GM12878 (cell line): ENCODE measurements around the gene TRPC4. TPM values are rescaled to one million over a fixed set of nuclear protein-coding genes. Genes with fewer than 3 reads are reported as not detected.

Source experiments
- ATAC-seq: fragments of 200-7000 bp; cut with Tn5 transposase; 3 replicates; pipeline ENCODE4 v1.9.1; 2020; ENCODE audit warnings: mild to moderate bottlenecking, moderate library complexity
- BruUV-seq: library from RNA; stranded (reverse); fragments of 400-500 nt; replicated peaks from 2 replicates; lab custom pipeline; 2021; lab: Mats Ljungman, UMichigan
- CTCF ChIA-PET: fragments of 300-600 bp; sonication (Branson Sonifier 250); formaldehyde crosslinking; extraction: SDS; loops from one replicate; lab custom pipeline; 2021; ENCODE audit warnings: inconsistent platforms; lab: Yijun Ruan, JAX
- POLR2A ChIA-PET: fragments of 350-600 bp; formaldehyde crosslinking; extraction: SDS; loops from one replicate; lab custom pipeline; 2021; ENCODE audit warnings: inconsistent platforms; lab: Charles Lee
- RAD21 ChIA-PET: fragments of 300-600 bp; sonication (Branson Sonifier 250); formaldehyde crosslinking; loops from one replicate; lab custom pipeline; 2023; ENCODE audit warnings: antibody characterized with exemption; ENCODE audit not compliant: unreplicated experiment; lab: Charles Lee
- SMC1A ChIA-PET: fragments of 300-600 bp; sonication (Branson Sonifier 250); formaldehyde crosslinking; loops from one replicate; lab custom pipeline; 2023; ENCODE audit not compliant: unreplicated experiment, uncharacterized antibody; lab: Charles Lee
- DNase-seq: peaks from one replicate; pipeline ENCODE4 v3.0.0-alpha.2; 2011; ENCODE audit warnings: low read depth, low spot score
- FAIRE-seq: peaks from 3 replicates; lab custom pipeline; 2011; peaks lifted over from hg19 to GRCh38; lab: Jason Lieb, UNC
- H2AFZ ChIP-seq: 2 replicates; pipeline ENCODE4 v1.6.0; 2011; ENCODE audit warnings: low read depth, low read length, control low read depth; ENCODE audit not compliant: control insufficient read depth
- H3K27ac ChIP-seq: 2 replicates; pipeline ENCODE4 v1.5.1; 2011; ENCODE audit warnings: control low read depth; ENCODE audit not compliant: control insufficient read depth, insufficient read depth
- H3K27me3 ChIP-seq, 2 experiments: replicated peaks in 1 of 2; 2 replicates each; pipeline versions ENCODE4 v1.6.0 to v1.6.1; 2011; ENCODE audit warnings: low read length in 1 of 2; ENCODE audit not compliant: control insufficient read depth in 2 of 2, insufficient read depth in 2 of 2
- H3K36me3 ChIP-seq, 2 experiments: 2 replicates each; pipeline ENCODE4 v1.5.1; 2011; ENCODE audit warnings: low read length in 1 of 2; ENCODE audit not compliant: control insufficient read depth in 2 of 2, insufficient read depth in 2 of 2
- H3K4me1 ChIP-seq: 2 replicates; pipeline ENCODE4 v1.6.1; 2011; ENCODE audit warnings: mild to moderate bottlenecking, low read length, moderate library complexity, mixed read lengths; ENCODE audit not compliant: control insufficient read depth, insufficient read depth
- H3K4me2 ChIP-seq: 2 replicates; pipeline ENCODE4 v1.6.0; 2011; ENCODE audit warnings: control low read depth; ENCODE audit not compliant: control insufficient read depth, insufficient read depth
- H3K4me3 ChIP-seq: fragments of 200-600 bp; sonication (generic); 2 replicates; pipeline ENCODE4 v1.5.1; 2016
- H3K79me2 ChIP-seq: 2 replicates; pipeline ENCODE4 v1.6.0; 2011; ENCODE audit warnings: low read length; ENCODE audit not compliant: control insufficient read depth, insufficient read depth
- H3K9ac ChIP-seq: 2 replicates; pipeline ENCODE4 v1.8.0; 2011; ENCODE audit warnings: low read length, control low read depth, mixed read lengths; ENCODE audit not compliant: control insufficient read depth, insufficient read depth
- H3K9me3 ChIP-seq: replicated peaks from 3 replicates; pipeline ENCODE4 v1.5.1; 2011; ENCODE audit warnings: mild to moderate bottlenecking, low read length; ENCODE audit not compliant: control insufficient read depth, insufficient read depth
- H4K20me1 ChIP-seq: 2 replicates; pipeline ENCODE4 v1.6.0; 2011; ENCODE audit not compliant: control insufficient read depth, insufficient read depth
- ATF7 ChIP-seq: fragments of 450-650 bp; IDR thresholded peaks from 2 replicates; pipeline ENCODE4 v1.6.1; 2016; ENCODE audit warnings: low read depth, mild to moderate bottlenecking
- BCL11A ChIP-seq: IDR thresholded peaks from 2 replicates; pipeline ENCODE4 v1.6.1; 2011; ENCODE audit warnings: low read depth, low read length
- CEBPZ ChIP-seq: fragments of 150-350 bp; IDR thresholded peaks from 2 replicates; pipeline ENCODE4 v1.6.1; 2016; ENCODE audit warnings: low read depth, low read length
- CHD2 ChIP-seq: IDR thresholded peaks from 2 replicates; pipeline ENCODE4 v1.6.1; 2011; ENCODE audit warnings: low read depth, low read length, improper control_type of control experiment, borderline replicate concordance
- CUX1 ChIP-seq: IDR thresholded peaks from 2 replicates; pipeline ENCODE4 v1.6.1; 2012; ENCODE audit warnings: improper control_type of control experiment, low read depth, low read length; ENCODE audit not compliant: insufficient replicate concordance
- EGR1 ChIP-seq, 2 experiments: IDR thresholded peaks; 1 replicate in 1 of 2; 2 replicates in 1 of 2; pipeline ENCODE4 v1.6.1; 2011 to 2012; ENCODE audit warnings: low read depth in 2 of 2, low read length in 2 of 2, borderline replicate concordance in 1 of 2, mild to moderate bottlenecking in 1 of 2, moderate library complexity in 1 of 2
- ESRRA ChIP-seq: IDR thresholded peaks from 2 replicates; pipeline ENCODE4 v1.6.1; 2012; ENCODE audit warnings: mild to moderate bottlenecking, low read length, improper control_type of control experiment
- HCFC1 ChIP-seq: fragments of 150-350 bp; IDR thresholded peaks from 2 replicates; pipeline ENCODE4 v1.6.1; 2014; ENCODE audit warnings: low read length
- HDAC6 ChIP-seq: fragments of 200-600 bp; sonication (generic); IDR thresholded peaks from one replicate; pipeline ENCODE4 v1.8.0; 2017; ENCODE audit warnings: antibody characterized with exemption; ENCODE audit not compliant: unreplicated experiment
- MEF2B ChIP-seq: fragments of 450-650 bp; IDR thresholded peaks from 2 replicates; pipeline ENCODE4 v1.6.1; 2018; ENCODE audit warnings: mild to moderate bottlenecking, moderate library complexity; ENCODE audit not compliant: partially characterized antibody, poor library complexity, severe bottlenecking
- PML ChIP-seq: IDR thresholded peaks from 2 replicates; pipeline ENCODE4 v1.6.1; 2012; ENCODE audit warnings: low read length, inconsistent platforms
- RB1 ChIP-seq: fragments of 450-650 bp; formaldehyde crosslinking; IDR thresholded peaks from 2 replicates; pipeline ENCODE4 v1.6.1; 2017; ENCODE audit warnings: mild to moderate bottlenecking, borderline replicate concordance
- RELB ChIP-seq: fragments of 450-650 bp; IDR thresholded peaks from 2 replicates; pipeline ENCODE4 v1.6.1; 2017; ENCODE audit warnings: low read depth, mild to moderate bottlenecking, moderate library complexity
- TCF3 ChIP-seq: IDR thresholded peaks from 2 replicates; pipeline ENCODE4 v1.6.1; 2012; ENCODE audit warnings: low read depth, mild to moderate bottlenecking, low read length, borderline replicate concordance; ENCODE audit not compliant: insufficient read depth
- ZBED1 ChIP-seq: IDR thresholded peaks from 2 replicates; pipeline ENCODE4 v1.6.1; 2016; ENCODE audit warnings: borderline replicate concordance
- ZNF384 ChIP-seq: IDR thresholded peaks from 2 replicates; pipeline ENCODE4 v1.6.1; 2012; ENCODE audit warnings: low read depth, mild to moderate bottlenecking, low read length, improper control_type of control experiment, borderline replicate concordance
- WGBS: methylation state at CpG from one replicate; pipeline ENCODE4 v1.1.6; 2016; ENCODE audit warnings: low lambda C conversion rate; ENCODE audit not compliant: insufficient replicate concordance, insufficient coverage; ENCODE audit errors: missing lambda C conversion rate; 5-methylcytosine and 5-hydroxymethylcytosine counted together
- in situ Hi-C: fragments of 300-500 bp; cut with MboI; formaldehyde crosslinking; loops from 9 replicates; pipeline ENCODE4 v1.14.3; 2018; ENCODE audit warnings: mixed read lengths
- intact Hi-C: fragments of 100-400 bp; cut with micrococcal nuclease; formaldehyde crosslinking; loops from one replicate; pipeline ENCODE4 v1.14.2; 2022; ENCODE audit not compliant: unreplicated experiment
- polyA plus RNA-seq, 11 experiments: library from polyadenylated mRNA; depleted of rRNA in 4 of 11; unstranded in 6 of 11; stranded (reverse) in 5 of 11; fragments of >200 nt; fragmentation: Nextera tagmentation in 4 of 11; fragmentation: Illumina TruSeq in 1 of 11; extraction: Ambion mirVana in 4 of 11; extraction: Trizol in 1 of 11; gene quantifications; 1 replicate in 1 of 11; 2 replicates in 10 of 11; pipeline versions ENCODE4 v1.2.1 to v1.2.3, GENCODE V29; 2011 to 2016; ENCODE audit warnings: inconsistent platforms in 2 of 11, missing spikeins in 2 of 11, low read depth in 1 of 11
- total RNA-seq, 4 experiments: library from RNA; depleted of rRNA in 3 of 4; stranded (reverse); fragments of >200 nt in 3 of 4; fragmentation: Illumina TruSeq in 1 of 4; extraction: Trizol in 1 of 4; gene quantifications; 2 replicates each; pipeline versions ENCODE4 v1.2.1 to v1.2.3, GENCODE V29; 2013 to 2021

TRPC4 gene
- total and polyA plus RNA-seq, 10 of the 15 experiments (the other 5 are each of a cell fraction or from before 2014, with no cell fraction given) = not detected

GRCh38 chr13:37886879-37887278 lies 17.3 kb upstream of the TRPC4 start:
- FAIRE-seq (no peak), DNase-seq (no peak), ATAC-seq (no peak)
- in situ Hi-C loops (no loop called here), intact Hi-C loops (no loop called here)
- H2AFZ ChIP-seq = no peak overlapping the region
- ChIA-PET RAD21 (no interaction called here), CTCF (no interaction called here), POLR2A (no interaction called here), SMC1A (interaction anchor here (1.2 kb wide), 1 partner anchor 17 kb away, joined by 3 read pairs; no protein-coding TSS in a partner anchor)
- H3K27ac ChIP-seq = no peak overlapping the region
- no peak overlapping the region for H3K4me2 ChIP-seq
- no peak overlapping the region for H3K9ac ChIP-seq
- H3K27me3 ChIP-seq = no peaks in the 10 kb centered on the region
- no peaks in the 10 kb centered on the region for H3K36me3 ChIP-seq
- no peaks in the 10 kb centered on the region for H4K20me1 ChIP-seq
- H3K79me2 ChIP-seq = no peaks in the 10 kb centered on the region
- H3K4me3 ChIP-seq = no peak overlapping the region
- no peaks in the 10 kb centered on the region for H3K9me3 ChIP-seq
- 37% methylated on average over 4 of the region's 4 CpGs for WGBS
- BruUV-seq = no TSS peak
- no peaks in the 10 kb centered on the region for H3K4me1 ChIP-seq
- no peak for TF ChIP-seq CEBPZ
- no peak for TF ChIP-seq ESRRA
- no peak for TF ChIP-seq HCFC1
- TF ChIP-seq RELB = no peak
- no peak for TF ChIP-seq HDAC6
- TF ChIP-seq PML = no peak
- no peak for TF ChIP-seq CUX1
- TF ChIP-seq ATF7 = no peak
- no peak for TF ChIP-seq MEF2B
- TF ChIP-seq EGR1 (IDR thresholded peaks at IDR 0.05; ENCODE audit: borderline replicate concordance in 1 of 2, low read depth in 2 of 2, low read length in 2 of 2) = no peak
- TF ChIP-seq CHD2 = no peak
- no peak for TF ChIP-seq RB1
- TF ChIP-seq BCL11A = no peak
- no peak for TF ChIP-seq ZNF384
- TF ChIP-seq TCF3 = no peak
- TF ChIP-seq ZBED1 = no peak
